ENCODE data around the gene IFNGR1. TPM values are rescaled to one million over a fixed set of nuclear protein-coding genes. Genes with fewer than 3 reads are reported as not detected.

Gene IFNGR1
- total RNA-seq, 1 donor from 2014 or later: 23.0 TPM

- Mint-ChIP-seq H3K4me1 (no peaks in the 10 kb centered on the region), H3K9me3 (no peaks in the 10 kb centered on the region), H3K4me3 (no peak overlapping the region), H3K36me3 (ENCODE audit: low read depth) (no peaks in the 10 kb centered on the region), H3K27ac (ENCODE audit: unreplicated experiment) (no peak overlapping the region), H3K27me3 (ENCODE audit: low read depth) (peaks cover 8% of the 10 kb centered on the region)
- no peak for TF ChIP-seq CTCF (conservative IDR thresholded peaks at IDR 0.05)
- DNase-seq (ENCODE audit: low read depth, low spot score): no peak
Observed at GRCh38 chr6:137246164-137246563, 27.0 kb upstream of the IFNGR1 start.

- no peak for DNase-seq (ENCODE audit: low read depth, low spot score)
- no peak overlapping the region for H3K4me3 Mint-ChIP-seq
- no peak for TF ChIP-seq CTCF (conservative IDR thresholded peaks at IDR 0.05)
- H3K27me3 Mint-ChIP-seq (ENCODE audit: low read depth): peaks cover 3% of the 10 kb centered on the region
- H3K36me3 Mint-ChIP-seq (ENCODE audit: low read depth): no peaks in the 10 kb centered on the region
- peaks cover 2% of the 10 kb centered on the region for H3K9me3 Mint-ChIP-seq
- no peak overlapping the region for H3K27ac Mint-ChIP-seq (ENCODE audit: unreplicated experiment)
- H3K4me1 Mint-ChIP-seq: no peaks in the 10 kb centered on the region
Observed at GRCh38 chr6:137241481-137242038, 22.4 kb upstream of the IFNGR1 start.

- no peaks in the 10 kb centered on the region for H3K4me1 Mint-ChIP-seq
- TF ChIP-seq CTCF (conservative IDR thresholded peaks at IDR 0.05): no peak
- H3K36me3 Mint-ChIP-seq (ENCODE audit: low read depth): no peaks in the 10 kb centered on the region
Observed at GRCh38 chr6:137240168-137240567, 21.0 kb upstream of the IFNGR1 start.

GRCh38 chr6:137237413-137238170, 18.4 kb upstream of the IFNGR1 start:
- Mint-ChIP-seq H3K27me3 (ENCODE audit: low read depth) (no peaks in the 10 kb centered on the region), H3K4me3 (no peak overlapping the region), H3K9me3 (peaks cover 2% of the 10 kb centered on the region), H3K4me1 (no peaks in the 10 kb centered on the region), H3K36me3 (ENCODE audit: low read depth) (no peaks in the 10 kb centered on the region), H3K27ac (ENCODE audit: unreplicated experiment) (no peak overlapping the region)
- no peak for DNase-seq (ENCODE audit: low read depth, low spot score)
- TF ChIP-seq CTCF (conservative IDR thresholded peaks at IDR 0.05): no peak

More at GRCh38 chr6:137240168-137240567, 21.0 kb upstream of the IFNGR1 start:
- no peak for DNase-seq (ENCODE audit: low read depth, low spot score)
- Mint-ChIP-seq H3K9me3 (peaks cover 2% of the 10 kb centered on the region), H3K27me3 (ENCODE audit: low read depth) (peaks cover 3% of the 10 kb centered on the region), H3K4me3 (no peak overlapping the region), H3K27ac (ENCODE audit: unreplicated experiment) (no peak overlapping the region)

- DNase-seq (ENCODE audit: low read depth, low spot score): no peak
- no peak for TF ChIP-seq CTCF (conservative IDR thresholded peaks at IDR 0.05)
- Mint-ChIP-seq H3K4me1 (no peaks in the 10 kb centered on the region), H3K27ac (ENCODE audit: unreplicated experiment) (no peak overlapping the region), H3K9me3 (peaks cover 2% of the 10 kb centered on the region), H3K4me3 (no peak overlapping the region), H3K27me3 (ENCODE audit: low read depth) (no peaks in the 10 kb centered on the region), H3K36me3 (ENCODE audit: low read depth) (no peaks in the 10 kb centered on the region)
Observed at GRCh38 chr6:137236581-137237355, 17.6 kb upstream of the IFNGR1 start.

All from neural crest cell (in vitro differentiated cells).